Esophagus squamous epithelium (tissue), 4 donors: ENCODE measurements around the gene CPLX1.

ENCODE experiments used
- POLR2A ChIP-seq, 4 donors: fragments of 450-650 bp; IDR thresholded peaks; one replicate each; pipeline ENCODE4 v1.6.1; 2017; ENCODE audit warnings: antibody characterized with exemption in 4 of 4, mild to moderate bottlenecking in 4 of 4, moderate library complexity in 3 of 4
- TF ChIP-seq, protein P1 (sequence below), 6 experiments: fragments of 450-650 bp in 4 of 6; fragments of 200-600 bp in 2 of 6; sonication (generic) in 2 of 6; IDR thresholded peaks; one replicate each; pipeline ENCODE4 v1.5.1; 2016 to 2019; ENCODE audit warnings: antibody characterized with exemption in 6 of 6, mild to moderate bottlenecking in 4 of 6, moderate library complexity in 4 of 6

DNA sequence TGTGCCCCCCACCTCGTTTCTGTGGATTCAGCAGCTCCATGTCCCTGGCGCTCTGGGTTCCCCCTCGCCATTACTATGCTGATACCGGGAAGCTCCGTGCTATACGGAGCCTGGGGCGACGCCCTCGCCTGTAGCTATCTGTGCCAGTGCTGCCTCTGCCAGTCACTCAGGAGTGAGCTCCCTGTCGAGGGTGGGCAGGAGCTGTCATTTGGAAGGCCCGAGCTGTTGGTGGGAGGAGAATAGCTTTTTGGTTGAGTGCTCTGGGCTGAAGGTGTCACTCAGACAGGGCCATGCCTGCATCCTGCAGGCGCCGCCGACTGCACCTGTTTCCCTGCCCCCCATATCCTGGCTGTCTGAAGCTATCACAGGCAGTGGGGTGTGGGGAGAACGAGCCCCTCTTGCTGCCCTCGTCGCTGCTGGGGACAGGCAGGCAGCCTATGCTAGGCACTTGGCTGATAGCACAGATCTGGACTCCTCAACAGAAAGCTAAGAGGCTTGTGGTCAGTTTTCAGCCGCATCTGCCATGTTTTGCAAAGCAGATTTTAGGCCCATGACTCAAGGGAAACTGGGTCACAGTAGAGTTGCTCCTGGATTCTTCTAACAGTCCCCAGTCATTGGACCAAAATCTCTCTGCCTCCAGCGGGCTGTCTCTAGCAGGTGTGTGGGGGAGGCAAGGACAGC lies 31.8 kb downstream of the CPLX1 start:
- TF ChIP-seq, protein P1, sequence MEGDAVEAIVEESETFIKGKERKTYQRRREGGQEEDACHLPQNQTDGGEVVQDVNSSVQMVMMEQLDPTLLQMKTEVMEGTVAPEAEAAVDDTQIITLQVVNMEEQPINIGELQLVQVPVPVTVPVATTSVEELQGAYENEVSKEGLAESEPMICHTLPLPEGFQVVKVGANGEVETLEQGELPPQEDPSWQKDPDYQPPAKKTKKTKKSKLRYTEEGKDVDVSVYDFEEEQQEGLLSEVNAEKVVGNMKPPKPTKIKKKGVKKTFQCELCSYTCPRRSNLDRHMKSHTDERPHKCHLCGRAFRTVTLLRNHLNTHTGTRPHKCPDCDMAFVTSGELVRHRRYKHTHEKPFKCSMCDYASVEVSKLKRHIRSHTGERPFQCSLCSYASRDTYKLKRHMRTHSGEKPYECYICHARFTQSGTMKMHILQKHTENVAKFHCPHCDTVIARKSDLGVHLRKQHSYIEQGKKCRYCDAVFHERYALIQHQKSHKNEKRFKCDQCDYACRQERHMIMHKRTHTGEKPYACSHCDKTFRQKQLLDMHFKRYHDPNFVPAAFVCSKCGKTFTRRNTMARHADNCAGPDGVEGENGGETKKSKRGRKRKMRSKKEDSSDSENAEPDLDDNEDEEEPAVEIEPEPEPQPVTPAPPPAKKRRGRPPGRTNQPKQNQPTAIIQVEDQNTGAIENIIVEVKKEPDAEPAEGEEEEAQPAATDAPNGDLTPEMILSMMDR (IDR thresholded peaks at IDR 0.05) = no peak
- no peak for TF ChIP-seq POLR2A (IDR thresholded peaks at IDR 0.05)
